Measurements from ENCODE around the gene TMPRSS7.

GRCh38 chr3:112043621-112044201, 9.2 kb downstream of the TMPRSS7 start:
- peak; percentile 93 for TF ChIP-seq CTCF (IDR thresholded peaks at IDR 0.05; ENCODE audit: low read depth, low read length)
- TF ChIP-seq EZH2phosphoT487 (IDR thresholded peaks at IDR 0.05; ENCODE audit: low read depth): no peak
